Activated CD4-positive, CD25-positive, alpha-beta regulatory T cell treated with anti-CD3 and anti-CD28 coated beads, Interleukin-2, amount 50 U/mL, for 24 hours (primary cell): Measurements from ENCODE around the gene TSPAN3.
A peak's percentile ranks its signal among the peaks of the same experiment; 100 is the strongest.

Experiments used
- ATAC-seq, 2 donors: fragments of 150-1000 bp; cut with Tn5 transposase; one replicate each; pipeline ENCODE4 v1.10.0; 2021; ENCODE audit warnings: mild to moderate bottlenecking in 1 of 2, moderate library complexity in 1 of 2

The TSPAN3 gene

DNA sequence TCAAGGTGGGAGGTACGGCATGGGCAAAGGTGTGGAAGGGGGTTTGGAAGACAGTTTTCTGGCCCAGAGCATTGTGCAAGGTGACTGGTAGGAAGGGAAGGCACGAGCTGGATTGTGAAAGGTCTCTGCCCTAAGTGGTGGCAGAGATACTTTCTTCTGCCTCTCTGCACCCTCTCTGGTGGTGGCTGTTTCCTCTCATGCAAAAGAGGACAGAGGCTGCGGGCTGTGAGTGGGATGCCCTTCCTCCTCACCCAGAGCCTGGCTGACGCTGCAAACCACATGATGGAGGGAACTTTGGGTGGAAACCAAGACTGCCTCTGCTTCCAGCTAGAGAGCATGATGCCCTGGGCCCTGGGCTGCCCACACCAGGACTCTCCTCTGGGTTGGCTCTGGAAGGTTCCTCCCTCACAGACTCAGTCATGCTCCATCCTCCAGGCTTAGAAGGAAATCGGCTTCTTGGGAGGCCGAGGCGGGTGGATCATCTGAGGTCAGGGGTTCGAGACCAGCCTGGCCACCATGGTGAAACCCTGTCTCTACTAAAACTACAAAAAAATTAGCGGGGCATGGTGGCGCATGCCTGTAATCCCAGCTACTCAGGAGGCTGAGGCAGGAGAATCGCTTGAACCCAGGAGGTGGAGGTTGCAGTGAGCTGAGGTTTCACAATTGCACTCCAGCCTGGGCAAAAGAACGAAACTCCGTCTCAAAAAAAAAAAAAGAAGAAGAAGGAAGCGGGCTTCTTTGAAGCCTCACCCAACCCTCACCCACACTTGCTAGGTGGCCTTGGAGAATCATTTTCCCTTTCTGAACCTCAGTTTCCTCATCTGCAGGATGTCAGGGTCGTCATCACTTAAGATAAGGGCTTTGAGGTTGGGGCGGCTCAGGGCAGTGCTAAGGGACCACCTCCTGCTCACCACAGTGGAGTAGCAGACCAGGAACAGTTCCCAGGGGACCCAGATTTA, 67.7 kb downstream of the TSPAN3 start:
- peak; percentile 79 to 80 for ATAC-seq

- ATAC-seq, result no peak
Observed at GRCh38 chr15:77002436-77002835, 68.5 kb downstream of the TSPAN3 start.

- no peak for ATAC-seq
Observed at GRCh38 chr15:77001966-77002365, 68.9 kb downstream of the TSPAN3 start.

DNA sequence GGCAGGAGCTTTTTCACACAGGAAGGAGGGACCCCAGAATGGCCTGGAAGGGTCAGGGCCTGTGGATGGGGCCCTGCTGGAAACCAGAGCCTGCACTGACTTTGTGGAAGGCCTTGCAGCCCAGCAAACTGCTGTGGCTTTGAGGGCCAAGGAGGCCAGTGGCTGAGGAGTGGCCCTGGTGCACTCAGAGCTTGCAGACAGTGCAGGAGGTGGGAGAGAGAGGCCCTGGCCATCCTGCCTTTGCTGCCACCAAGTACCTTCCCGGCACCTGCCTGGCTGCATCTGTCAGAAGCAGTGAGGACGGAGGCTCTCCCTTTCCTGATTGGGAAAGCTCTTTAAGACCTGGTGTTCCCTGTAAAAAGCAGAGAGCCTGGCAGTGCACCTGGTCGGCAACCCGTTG, 69.6 kb downstream of the TSPAN3 start:
- ATAC-seq, result no peak

DNA sequence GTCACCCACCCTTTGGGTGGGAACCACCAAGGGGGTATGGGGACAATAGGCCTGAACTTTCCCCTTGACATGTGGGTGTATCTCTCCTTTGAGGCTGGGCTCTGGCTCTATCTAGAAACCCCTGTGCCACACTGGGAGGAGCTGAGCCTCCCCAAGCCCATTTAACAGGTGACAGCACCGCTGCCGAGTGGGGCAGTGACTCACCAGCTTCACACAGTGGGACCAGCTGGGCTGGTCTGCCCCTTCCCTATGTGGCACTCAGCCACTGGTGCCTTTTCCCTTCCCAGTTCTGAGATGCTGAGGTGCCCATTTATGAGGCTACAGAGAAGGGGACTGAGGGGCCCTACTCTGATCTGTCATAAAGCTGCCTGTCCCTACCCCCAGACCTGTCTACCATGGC, 70.9 kb downstream of the TSPAN3 start:
- no peak for ATAC-seq

GRCh38 chr15:76998663-76999285, 72.1 kb downstream of the TSPAN3 start:
- ATAC-seq, result no peak

GRCh38 chr15:76996526-76997401, 74.1 kb downstream of the TSPAN3 start:
- peak; percentile 37 to 40 for ATAC-seq

- ATAC-seq, result no peak
Observed at GRCh38 chr15:76996076-76996525, 74.8 kb downstream of the TSPAN3 start.

- peak; percentile 63 to 64 for ATAC-seq
Observed at GRCh38 chr15:76994971-76995945, 75.7 kb downstream of the TSPAN3 start, which contains the start of gene PSTPIP1. Gene PSTPIP1 (plus strand): TSS chr15:76995126. CDS start chr15:76995574, 448 bp downstream.

- peak; percentile 6 to 7 for ATAC-seq
Observed at GRCh38 chr15:76994496-76994895, 76.4 kb downstream of the TSPAN3 start.

DNA sequence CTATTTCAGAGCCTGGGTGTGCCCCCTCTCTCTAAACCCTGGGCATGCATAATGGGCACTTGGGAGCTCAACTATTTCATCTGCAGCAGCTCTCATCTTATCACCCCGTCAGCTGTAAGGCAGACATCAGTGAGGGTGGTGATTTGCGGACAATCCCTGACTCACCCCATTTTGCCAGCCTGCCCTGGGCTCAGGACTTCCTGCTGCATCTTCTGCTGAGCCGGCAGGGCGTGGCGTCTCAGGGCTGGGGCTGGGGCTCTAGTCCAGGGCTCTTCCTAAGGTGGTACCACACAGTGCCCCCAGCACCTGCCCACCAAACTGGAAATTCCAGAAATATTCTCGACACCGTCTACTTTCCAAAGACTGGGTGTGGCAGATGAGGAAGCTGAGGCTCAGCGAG, 76.9 kb downstream of the TSPAN3 start:
- ATAC-seq, result peak; percentile 61 to 70

- no peak for ATAC-seq
Observed at GRCh38 chr15:76993114-76993725, 77.7 kb downstream of the TSPAN3 start.

GRCh38 chr15:76991741-76992645, 78.9 kb downstream of the TSPAN3 start:
- ATAC-seq, result no peak
